Keratinocyte (primary cell): ENCODE data around the gene BLNK. TPM values are rescaled to one million over a fixed set of nuclear protein-coding genes. Genes with fewer than 3 reads are reported as not detected.

Source experiments
- DNase-seq: peaks from one replicate; pipeline ENCODE4 v3.0.0-alpha.2; 2011; ENCODE audit warnings: low read depth, missing footprints, low spot score
- FAIRE-seq: peaks from 2 replicates; lab custom pipeline; 2011; peaks lifted over from hg19 to GRCh38; lab: Jason Lieb, UNC
- H2AFZ ChIP-seq: 2 replicates; pipeline ENCODE4 v1.6.0; 2012; ENCODE audit warnings: low read length, control low read depth, inconsistent platforms; ENCODE audit not compliant: control insufficient read depth
- H3K27ac ChIP-seq: 2 replicates; pipeline ENCODE4 v1.5.1; 2011; ENCODE audit warnings: low read length; ENCODE audit not compliant: control insufficient read depth, insufficient read depth
- H3K27me3 ChIP-seq: 3 replicates; pipeline ENCODE4 v1.6.0; 2011; ENCODE audit warnings: low read length; ENCODE audit not compliant: control insufficient read depth, insufficient read depth; ENCODE audit errors: extremely low read depth
- H3K36me3 ChIP-seq, 2 experiments: 2 replicates in 1 of 2; 3 replicates in 1 of 2; pipeline ENCODE4 v1.5.1; 2011; ENCODE audit warnings: low read length in 2 of 2, mild to moderate bottlenecking in 1 of 2; ENCODE audit not compliant: control insufficient read depth in 2 of 2, insufficient read depth in 2 of 2; ENCODE audit errors: extremely low read depth in 1 of 2
- H3K4me1 ChIP-seq: 3 replicates; pipeline ENCODE4 v1.5.1; 2011; ENCODE audit warnings: low read length; ENCODE audit not compliant: control insufficient read depth, insufficient read depth; ENCODE audit errors: extremely low read depth
- H3K4me2 ChIP-seq: 3 replicates; pipeline ENCODE4 v1.6.0; 2011; ENCODE audit warnings: low read depth, low read length; ENCODE audit not compliant: control insufficient read depth, insufficient read depth; ENCODE audit errors: extremely low read depth
- H3K4me3 ChIP-seq, 3 experiments: fragments of 200-600 bp in 1 of 3; sonication (generic) in 1 of 3; 2 replicates in 2 of 3; 3 replicates in 1 of 3; pipeline ENCODE4 v1.5.1; 2011 to 2016; ENCODE audit warnings: low read length in 3 of 3, mild to moderate bottlenecking in 3 of 3, control low read depth in 2 of 3, inconsistent platforms in 1 of 3, low read depth in 1 of 3, mixed read lengths in 1 of 3, mixed run types in 1 of 3, moderate library complexity in 1 of 3; ENCODE audit not compliant: control insufficient read depth in 2 of 3, insufficient read depth in 2 of 3; ENCODE audit errors: extremely low read depth in 1 of 3
- H3K79me2 ChIP-seq: 2 replicates; pipeline ENCODE4 v1.6.0; 2012; ENCODE audit warnings: low read length; ENCODE audit not compliant: control insufficient read depth, insufficient read depth
- H3K9ac ChIP-seq: 3 replicates; pipeline ENCODE4 v1.6.0; 2011; ENCODE audit warnings: low read length; ENCODE audit not compliant: control insufficient read depth, insufficient read depth; ENCODE audit errors: extremely low read depth
- H3K9me1 ChIP-seq: 3 replicates; pipeline ENCODE4 v1.6.0; 2011; ENCODE audit warnings: low read length; ENCODE audit not compliant: control insufficient read depth, insufficient read depth; ENCODE audit errors: extremely low read depth
- H3K9me3 ChIP-seq: 2 replicates; pipeline ENCODE4 v1.5.1; 2012; ENCODE audit warnings: low read depth, low read length; ENCODE audit not compliant: control insufficient read depth
- H4K20me1 ChIP-seq: 3 replicates; pipeline ENCODE4 v1.6.0; 2011; ENCODE audit warnings: low read length; ENCODE audit not compliant: control insufficient read depth, insufficient read depth; ENCODE audit errors: extremely low read depth
- EZH2 ChIP-seq: IDR thresholded peaks from one replicate; pipeline ENCODE4 v1.6.1; 2012; ENCODE audit warnings: inconsistent platforms, mild to moderate bottlenecking, low read length, moderate library complexity
- dilution Hi-C: fragments of 300-500 bp; cut with MboI; formaldehyde crosslinking; loops from one replicate; pipeline ENCODE4 v1.7.0; 2020; ENCODE audit warnings: low sequenced_read_pairs; ENCODE audit not compliant: extremely low pct_ligation_motif_present
- polyA plus RNA-seq, 5 experiments: library from polyadenylated mRNA; depleted of rRNA in 3 of 5; stranded (reverse) in 3 of 5; stranded (forward) in 1 of 5; unstranded in 1 of 5; fragments of >200 nt; gene quantifications; 1 replicate in 1 of 5; 2 replicates in 3 of 5; 3 replicates in 1 of 5; pipeline versions ENCODE4 v1.2.1 to v1.2.3, GENCODE V29; 2011 to 2012; ENCODE audit warnings: missing spikeins in 2 of 5, low read depth in 1 of 5, low replicate concordance in 1 of 5
- TF ChIP-seq, protein P1 (sequence below), 3 experiments: IDR thresholded peaks in 1 of 3; conservative IDR thresholded peaks in 1 of 3; optimal IDR thresholded peaks in 1 of 3; 2 replicates in 2 of 3; 3 replicates in 1 of 3; pipeline versions ENCODE3 to v1.5.1; 2011; ENCODE audit warnings: low read length in 3 of 3, mild to moderate bottlenecking in 3 of 3, moderate library complexity in 2 of 3, control low read depth in 1 of 3, inconsistent platforms in 1 of 3; ENCODE audit not compliant: insufficient read depth in 2 of 3; ENCODE audit errors: extremely low read depth in 1 of 3

Gene BLNK
- polyA plus RNA-seq, 1 donor (not counting 4 experiments of a cell fraction or from before 2014, with no cell fraction given) = 2.2 TPM

DNA sequence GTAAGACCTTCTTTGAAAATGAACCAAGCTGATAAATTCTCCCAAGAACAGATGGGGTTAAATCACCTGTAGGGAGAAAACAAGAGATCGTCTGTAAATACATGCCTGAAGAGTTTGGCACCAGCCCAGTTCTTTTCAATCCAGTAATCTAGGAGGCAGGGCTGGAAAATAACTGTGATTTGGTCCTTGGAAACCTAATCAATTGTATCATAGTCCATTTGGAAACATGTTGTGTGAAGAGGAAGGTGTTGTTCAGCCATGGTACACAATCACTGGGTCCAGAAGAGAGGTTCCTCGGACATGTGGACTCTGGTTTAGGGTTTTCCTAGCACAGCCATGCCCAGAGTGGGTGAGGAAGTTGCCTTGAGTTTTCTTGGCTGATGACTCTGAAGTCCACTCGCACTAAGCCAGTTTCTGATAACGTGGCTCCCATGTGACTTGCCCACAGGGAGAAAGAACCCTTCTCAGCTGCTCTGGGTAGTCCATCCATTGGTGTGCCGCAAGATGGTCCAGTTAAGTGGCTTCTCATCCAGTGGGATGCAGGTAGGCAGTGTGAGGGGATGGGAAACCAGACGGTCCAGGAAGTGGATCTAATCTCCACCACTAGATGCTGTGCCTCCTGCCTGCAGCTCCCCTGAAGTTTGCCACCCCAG lies 5.1 kb downstream of the BLNK start:
- DNase-seq = no peak
- FAIRE-seq = no peak
- H4K20me1 ChIP-seq = no peaks in the 10 kb centered on the region
- H3K9ac ChIP-seq = no peak overlapping the region
- no peak overlapping the region for H2AFZ ChIP-seq
- H3K4me3 ChIP-seq = no peak overlapping the region
- no peak overlapping the region for H3K4me2 ChIP-seq
- H3K79me2 ChIP-seq = no peaks in the 10 kb centered on the region
- no peak overlapping the region for H3K27ac ChIP-seq
- no peaks in the 10 kb centered on the region for H3K9me1 ChIP-seq
- H3K36me3 ChIP-seq = no peaks in the 10 kb centered on the region
- TF ChIP-seq, protein P1, sequence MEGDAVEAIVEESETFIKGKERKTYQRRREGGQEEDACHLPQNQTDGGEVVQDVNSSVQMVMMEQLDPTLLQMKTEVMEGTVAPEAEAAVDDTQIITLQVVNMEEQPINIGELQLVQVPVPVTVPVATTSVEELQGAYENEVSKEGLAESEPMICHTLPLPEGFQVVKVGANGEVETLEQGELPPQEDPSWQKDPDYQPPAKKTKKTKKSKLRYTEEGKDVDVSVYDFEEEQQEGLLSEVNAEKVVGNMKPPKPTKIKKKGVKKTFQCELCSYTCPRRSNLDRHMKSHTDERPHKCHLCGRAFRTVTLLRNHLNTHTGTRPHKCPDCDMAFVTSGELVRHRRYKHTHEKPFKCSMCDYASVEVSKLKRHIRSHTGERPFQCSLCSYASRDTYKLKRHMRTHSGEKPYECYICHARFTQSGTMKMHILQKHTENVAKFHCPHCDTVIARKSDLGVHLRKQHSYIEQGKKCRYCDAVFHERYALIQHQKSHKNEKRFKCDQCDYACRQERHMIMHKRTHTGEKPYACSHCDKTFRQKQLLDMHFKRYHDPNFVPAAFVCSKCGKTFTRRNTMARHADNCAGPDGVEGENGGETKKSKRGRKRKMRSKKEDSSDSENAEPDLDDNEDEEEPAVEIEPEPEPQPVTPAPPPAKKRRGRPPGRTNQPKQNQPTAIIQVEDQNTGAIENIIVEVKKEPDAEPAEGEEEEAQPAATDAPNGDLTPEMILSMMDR (optimal IDR thresholded peaks at IDR 0.05 in 1 of 3, IDR thresholded peaks at IDR 0.05 in 1 of 3, conservative IDR thresholded peaks at IDR 0.05 in 1 of 3; ENCODE audit: extremely low read depth in 1 of 3, insufficient read depth in 2 of 3, low read length in 3 of 3) = no peak
- TF ChIP-seq EZH2 = no peak
- no peaks in the 10 kb centered on the region for H3K27me3 ChIP-seq
- dilution Hi-C loops = no loop called here
- H3K9me3 ChIP-seq = no peaks in the 10 kb centered on the region
- peaks cover 15% of the 10 kb centered on the region for H3K4me1 ChIP-seq

DNA sequence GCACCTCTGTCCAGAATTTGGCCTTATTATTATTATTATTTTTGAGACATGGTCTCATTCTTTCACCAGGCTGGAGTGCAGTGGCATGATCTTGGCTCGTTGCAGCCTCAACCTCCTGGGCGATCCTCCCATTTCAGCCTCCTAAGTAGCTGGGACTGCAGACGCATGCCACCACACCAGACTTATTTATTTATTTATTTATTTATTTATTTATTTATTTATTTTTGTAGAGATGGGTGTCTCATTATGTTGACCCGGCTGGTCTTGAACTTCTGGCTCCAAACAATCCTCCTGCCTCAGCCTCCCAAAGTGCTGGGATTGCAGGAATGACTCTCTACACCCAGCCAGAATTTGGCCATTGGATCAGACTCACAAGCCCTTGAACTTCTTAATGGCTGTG lies 6.4 kb downstream of the BLNK start:
- no peak overlapping the region for H3K27ac ChIP-seq
- H3K27me3 ChIP-seq = no peaks in the 10 kb centered on the region
- H3K9me3 ChIP-seq = no peaks in the 10 kb centered on the region
- dilution Hi-C loops = no loop called here
- H3K9me1 ChIP-seq = no peaks in the 10 kb centered on the region
- no peak overlapping the region for H3K4me2 ChIP-seq
- H3K9ac ChIP-seq = no peak overlapping the region
- no peaks in the 10 kb centered on the region for H3K36me3 ChIP-seq
- peaks cover 11% of the 10 kb centered on the region for H3K4me1 ChIP-seq
- TF ChIP-seq EZH2 = no peak
- TF ChIP-seq, protein P1 (optimal IDR thresholded peaks at IDR 0.05 in 1 of 3, IDR thresholded peaks at IDR 0.05 in 1 of 3, conservative IDR thresholded peaks at IDR 0.05 in 1 of 3; ENCODE audit: extremely low read depth in 1 of 3, insufficient read depth in 2 of 3, low read length in 3 of 3) = no peak
- DNase-seq = no peak
- FAIRE-seq = no peak
- H4K20me1 ChIP-seq = no peaks in the 10 kb centered on the region
- no peaks in the 10 kb centered on the region for H3K79me2 ChIP-seq
- no peak overlapping the region for H2AFZ ChIP-seq
- H3K4me3 ChIP-seq = no peak overlapping the region
